Measurements from ENCODE around the gene IHH. TPM values are rescaled to one million over a fixed set of nuclear protein-coding genes. Genes with fewer than 3 reads are reported as not detected.

The IHH gene
- total RNA-seq, 1 experiment from 2014 or later: not detected

- DNase-seq (ENCODE audit: low read depth, low spot score): no peak
- in situ Hi-C loops (cut with HindIII; ENCODE audit: low pct_unique_long_range_greater_than_20kb, low sequenced_read_pairs): no loop called here
Observed at GRCh38 chr2:219081096-219081495, 20.4 kb upstream of the IHH start.

- in situ Hi-C loops (cut with HindIII; ENCODE audit: low pct_unique_long_range_greater_than_20kb, low sequenced_read_pairs): no loop called here
- DNase-seq (ENCODE audit: low read depth, low spot score): no peak
Observed at GRCh38 chr2:219079417-219079816, 18.7 kb upstream of the IHH start.

- in situ Hi-C loops (cut with HindIII; ENCODE audit: low pct_unique_long_range_greater_than_20kb, low sequenced_read_pairs): no loop called here
- DNase-seq (ENCODE audit: low read depth, low spot score): no peak
Observed at GRCh38 chr2:219078951-219079350, 18.2 kb upstream of the IHH start.

- DNase-seq (ENCODE audit: low read depth, low spot score): no peak
- in situ Hi-C loops (cut with HindIII; ENCODE audit: low pct_unique_long_range_greater_than_20kb, low sequenced_read_pairs): no loop called here
Observed at GRCh38 chr2:219078126-219078525, 17.4 kb upstream of the IHH start.

GRCh38 chr2:219076253-219076652 lies 15.5 kb upstream of the IHH start:
- DNase-seq (ENCODE audit: low read depth, low spot score): no peak

GRCh38 chr2:219073413-219074129 lies 12.8 kb upstream of the IHH start:
- DNase-seq (ENCODE audit: low read depth, low spot score): peak; percentile 78
- in situ Hi-C loops (cut with HindIII; ENCODE audit: low pct_unique_long_range_greater_than_20kb, low sequenced_read_pairs): no loop called here

More at GRCh38 chr2:219076253-219076652, 15.5 kb upstream of the IHH start:
- in situ Hi-C loops (cut with HindIII; ENCODE audit: low pct_unique_long_range_greater_than_20kb, low sequenced_read_pairs): no loop called here

GRCh38 chr2:219072741-219073250 lies 12.1 kb upstream of the IHH start:
- in situ Hi-C loops (cut with HindIII; ENCODE audit: low pct_unique_long_range_greater_than_20kb, low sequenced_read_pairs): no loop called here
- no peak for DNase-seq (ENCODE audit: low read depth, low spot score)

- no peak for DNase-seq (ENCODE audit: low read depth, low spot score)
- in situ Hi-C loops (cut with HindIII; ENCODE audit: low pct_unique_long_range_greater_than_20kb, low sequenced_read_pairs): no loop called here
Observed at GRCh38 chr2:219071131-219071816, 10.6 kb upstream of the IHH start.

- no peak for DNase-seq (ENCODE audit: low read depth, low spot score)
- in situ Hi-C loops (cut with HindIII; ENCODE audit: low pct_unique_long_range_greater_than_20kb, low sequenced_read_pairs): no loop called here
Observed at GRCh38 chr2:219065484-219065883, 4.8 kb upstream of the IHH start.

GRCh38 chr2:219062081-219062480 lies 1.4 kb upstream of the IHH start:
- no peak for DNase-seq (ENCODE audit: low read depth, low spot score)
- in situ Hi-C loops (cut with HindIII; ENCODE audit: low pct_unique_long_range_greater_than_20kb, low sequenced_read_pairs): no loop called here

- in situ Hi-C loops (cut with HindIII; ENCODE audit: low pct_unique_long_range_greater_than_20kb, low sequenced_read_pairs): no loop called here
- no peak for DNase-seq (ENCODE audit: low read depth, low spot score)
Observed at GRCh38 chr2:219059725-219060682, 717 bp downstream of the IHH start.

GRCh38 chr2:219059375-219059724 lies 1.4 kb downstream of the IHH start:
- in situ Hi-C loops (cut with HindIII; ENCODE audit: low pct_unique_long_range_greater_than_20kb, low sequenced_read_pairs): no loop called here
- DNase-seq (ENCODE audit: low read depth, low spot score): no peak

GRCh38 chr2:219058541-219059374 lies 2.0 kb downstream of the IHH start:
- no peak for DNase-seq (ENCODE audit: low read depth, low spot score)
- in situ Hi-C loops (cut with HindIII; ENCODE audit: low pct_unique_long_range_greater_than_20kb, low sequenced_read_pairs): no loop called here

- DNase-seq (ENCODE audit: low read depth, low spot score): no peak
- in situ Hi-C loops (cut with HindIII; ENCODE audit: low pct_unique_long_range_greater_than_20kb, low sequenced_read_pairs): no loop called here
Observed at GRCh38 chr2:219057709-219058540, 2.8 kb downstream of the IHH start.

GRCh38 chr2:219056896-219057708 lies 3.6 kb downstream of the IHH start:
- DNase-seq (ENCODE audit: low read depth, low spot score): no peak
- in situ Hi-C loops (cut with HindIII; ENCODE audit: low pct_unique_long_range_greater_than_20kb, low sequenced_read_pairs): no loop called here
